NCI-H1694 (cell line): ENCODE measurements around the gene ECT2L.
"Not testable (repeated sequence)": the region's sequence is repeated elsewhere in the genome, so short reads cannot be mapped to it uniquely, and the experiment has no call there.

Source experiments
- DNase-seq: peaks from one replicate; lab custom pipeline; 2025; lab: John Stamatoyannopoulos, UW

ECT2L gene

DNA sequence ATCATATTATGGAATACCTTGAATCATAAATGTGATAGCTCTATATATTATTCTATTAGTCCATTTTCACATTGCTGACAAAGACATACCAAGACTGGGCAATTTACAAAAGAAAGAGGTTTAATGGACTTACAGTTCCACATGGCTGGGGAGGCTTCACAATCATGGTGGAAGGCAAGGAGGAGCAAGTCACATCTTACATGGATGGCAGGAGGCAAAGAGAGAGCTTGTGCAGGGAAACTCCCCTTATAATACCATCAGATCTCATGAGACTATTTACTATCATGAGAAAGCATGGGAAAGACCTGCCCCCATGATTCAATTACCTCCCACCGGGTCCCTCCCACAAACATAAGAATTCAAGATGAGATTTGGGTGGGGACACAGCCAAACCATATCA is 141.0 kb downstream of the ECT2L start:
- not testable (repeated sequence) for DNase-seq

DNA sequence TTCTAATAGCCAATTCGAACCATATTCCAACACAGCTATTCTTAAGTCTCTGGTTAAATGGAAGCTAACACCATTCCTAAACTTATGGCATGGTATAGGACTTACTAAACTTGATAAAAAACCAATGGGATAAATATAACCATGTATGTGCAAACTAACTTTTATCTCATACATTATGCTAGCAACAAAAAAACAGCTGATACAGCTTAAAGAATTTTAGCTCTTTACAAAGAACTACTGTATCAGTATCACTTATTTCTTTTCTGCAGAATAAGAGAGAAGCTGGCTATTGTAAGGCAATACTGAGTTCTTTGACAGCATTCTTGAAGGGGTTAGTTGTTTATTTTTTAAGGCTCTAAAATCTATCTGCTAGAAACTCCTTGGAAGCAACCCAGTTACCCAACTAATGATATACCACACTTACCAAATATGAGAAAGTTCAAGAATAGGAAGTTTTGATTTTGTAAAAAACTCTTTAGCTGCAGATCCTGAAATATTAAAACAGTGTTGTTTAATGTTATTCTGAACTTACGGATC is 147.3 kb downstream of the ECT2L start:
- DNase-seq: no peak

DNA sequence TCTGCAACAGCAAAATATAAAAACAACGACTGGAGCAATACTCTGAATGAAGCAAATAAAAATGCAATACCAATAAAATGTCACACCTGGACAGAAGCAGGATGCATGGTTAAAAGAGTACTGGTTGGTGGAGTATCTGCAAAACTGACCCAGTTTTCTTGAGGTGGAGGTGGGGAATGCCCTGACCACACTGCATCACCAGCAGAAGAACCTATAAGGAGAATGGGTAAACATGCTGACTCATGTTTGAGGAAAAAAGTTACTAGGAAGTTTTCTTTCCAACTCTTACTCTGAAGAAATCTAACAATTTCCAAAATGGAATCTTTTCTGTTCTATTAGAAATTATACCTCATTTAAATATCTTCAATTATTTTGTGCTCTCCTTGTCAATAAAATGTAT is 148.5 kb downstream of the ECT2L start:
- DNase-seq: no peak

DNA sequence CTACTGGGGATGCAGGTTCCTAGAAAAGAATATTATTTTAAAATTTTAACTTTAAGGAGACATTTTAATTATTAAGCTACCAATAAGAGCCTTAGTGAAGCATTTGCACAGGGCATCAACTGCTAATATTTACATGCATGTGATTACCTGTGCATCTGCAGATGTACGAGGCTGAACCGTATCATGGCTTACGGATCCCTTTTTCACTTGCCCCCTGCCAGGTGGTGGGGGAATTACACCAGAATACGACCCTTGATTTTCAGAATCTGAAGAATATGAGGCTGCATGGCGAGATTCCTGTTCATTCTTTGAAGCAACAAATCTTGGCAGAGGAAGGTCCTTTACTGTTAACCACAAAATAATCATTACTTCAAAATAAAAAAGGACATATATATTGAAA is 149.5 kb downstream of the ECT2L start:
- no peak for DNase-seq

GRCh38 chr6:138948004-138948403 is 152.1 kb downstream of the ECT2L start:
- no peak for DNase-seq

- DNase-seq: no peak
These were observed 152.8 kb downstream of the ECT2L start for GRCh38 chr6:138948546-138949179.

DNA sequence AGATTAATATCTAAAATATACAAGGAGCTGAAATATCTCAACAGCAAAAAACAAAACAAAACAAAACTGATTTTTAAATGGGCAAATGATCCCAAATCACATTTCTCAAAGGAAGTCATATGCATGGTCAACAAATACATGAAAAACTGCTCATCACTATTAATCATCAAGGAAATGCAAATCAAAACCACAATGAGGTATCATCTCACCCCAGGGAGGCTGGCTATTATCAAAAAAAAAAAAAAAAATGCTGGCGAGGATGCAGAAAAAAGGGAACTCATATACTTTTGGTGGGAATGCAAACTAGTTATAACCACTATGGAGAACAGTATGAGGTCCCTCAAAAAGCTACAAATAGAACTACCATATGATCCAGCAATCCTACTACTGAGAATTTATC is 157.6 kb downstream of the ECT2L start:
- DNase-seq: no peak
